Heart right ventricle (tissue), 16 donors: ENCODE results near the gene OR1D5. TPM values are rescaled to one million over a fixed set of nuclear protein-coding genes. Genes with fewer than 3 reads are reported as not detected.

Experiments used
- ATAC-seq, 8 donors: fragments of 200-7000 bp; cut with Tn5 transposase; one replicate each; pipeline ENCODE4 v1.9.1; 2020; ENCODE audit warnings: mild to moderate bottlenecking in 8 of 8, moderate library complexity in 8 of 8, moderate number of reproducible peaks in 1 of 8
- DNase-seq, 2 donors: peaks; one replicate each; pipeline ENCODE4 v3.0.0-alpha.2; 2020
- H3K27ac ChIP-seq, 10 donors: fragments of 200-600 bp; sonication (generic) in 2 of 10; one replicate each; pipeline versions ENCODE4 v1.5.0 to v1.8.0; 2020 to 2022; ENCODE audit warnings: mild to moderate bottlenecking in 3 of 10
- H3K27me3 ChIP-seq, 7 donors: fragments of 200-600 bp; one replicate each; pipeline ENCODE4 v1.8.0; 2021 to 2022; ENCODE audit warnings: mild to moderate bottlenecking in 2 of 7
- H3K36me3 ChIP-seq, 9 donors: fragments of 200-600 bp; sonication (generic) in 1 of 9; one replicate each; pipeline versions ENCODE4 v1.5.0 to v1.8.0; 2020 to 2022; ENCODE audit warnings: mild to moderate bottlenecking in 2 of 9
- H3K4me1 ChIP-seq, 9 donors: fragments of 200-600 bp; sonication (generic) in 1 of 9; one replicate each; pipeline versions ENCODE4 v1.5.0 to v1.8.0; 2020 to 2022; ENCODE audit warnings: mild to moderate bottlenecking in 4 of 9
- H3K4me3 ChIP-seq, 10 donors: fragments of 200-600 bp; sonication (generic) in 2 of 10; one replicate each; pipeline versions ENCODE4 v1.5.0 to v1.8.0; 2020 to 2022; ENCODE audit warnings: mild to moderate bottlenecking in 7 of 10, moderate library complexity in 2 of 10
- H3K9me3 ChIP-seq, 11 donors: fragments of 200-600 bp in 10 of 11; sonication (generic) in 2 of 11; one replicate each; pipeline versions ENCODE4 v1.5.0 to v1.8.0; 2013 to 2022; ENCODE audit warnings: mild to moderate bottlenecking in 2 of 11, control low read depth in 1 of 11, moderate library complexity in 1 of 11
- CTCF ChIP-seq, 9 donors: fragments of 200-600 bp; sonication (generic) in 2 of 9; IDR thresholded peaks; one replicate each; pipeline versions ENCODE4 v1.5.0 to v1.8.0; 2021 to 2022; ENCODE audit warnings: antibody characterized with exemption in 9 of 9, mild to moderate bottlenecking in 5 of 9, moderate library complexity in 1 of 9
- WGBS, 2 donors: extraction: QIAGEN DNeasy Blood & Tissue Kit; methylation state at CpG; one replicate each; pipeline ENCODE4 v1.1.7; 2013; ENCODE audit warnings: inconsistent platforms in 1 of 2; 5-methylcytosine and 5-hydroxymethylcytosine counted together
- intact Hi-C, 10 donors: fragments of 100-400 bp; cut with DNase I; formaldehyde crosslinking; loops; one replicate each; pipeline versions ENCODE4 v1.11.1 to v1.14.2; 2022
- polyA plus RNA-seq, 2 donors: library from polyadenylated mRNA; stranded (reverse); fragments of 200-250 nt; gene quantifications; one replicate each; pipeline ENCODE4 v1.2.3, GENCODE V29; 2013
- total RNA-seq, 10 donors: library from RNA; stranded (reverse); fragmentation: NEBNext Ultra II Directional in 3 of 10; extraction: Animal tissue kit (Norgen Biotek cat#: 25700) in 3 of 10; gene quantifications; one replicate each; pipeline versions ENCODE4 v1.2.1 to v1.2.4, GENCODE V29; 2021 to 2023
- donor health status: Arrhythmogenic right ventricular cardiomyopathy.
- donor health status: ischemic (EF 13 %, LVEDD 7.1; RV severe dilation, severe dysfunction).
- donor health status: healthy with polysubstance abuse.
- donor health status: DM: no; HTN: yes; CAD: no.
- donor health status: DM: no; HTN: no; CAD: no.
- donor health status: ischemic (EF 25% LVEDD 6.9; RV normal size, moderate dysfunction).
- donor health status: ischemic (EF 25% LVEDD 5.7; RV mildly dilated, moderate dysfunction).
- donor health status: healthy.
- donor health status: DM: yes; HTN: yes; CAD: no.
- donor health status: Ischemic cardiomyopathy.
- donor health status: ischemic (EF 35%, LVEDD 5.7; RV mildly dilated, moderate dysfunction).
- donor health status: nonischemic (EF 11% LVEDD 7.7; RV severe dilation, severe dysfunction).
- donor health status: DM: yes; HTN: yes; CAD: no.
- donor health status: PGD.
- donor health status: ischemic (EF 29% LVEDD 5.4; RV normal size, mild dysfunction).
- donor health status: nonischemic (EF 23%, LVEDD 6.1; RV moderate dilation, normal function).

Gene OR1D5
- total and polyA plus RNA-seq, 12 donors, result not detected

- no peak overlapping the region for H3K4me3 ChIP-seq
- H3K4me1 ChIP-seq, result peaks cover 0 to 7% (median 0%) of the 10 kb centered on the region in 9 donors
- H3K27ac ChIP-seq, result no peak overlapping the region
- H3K9me3 ChIP-seq, result peaks cover 0 to 15% (median 4%) of the 10 kb centered on the region in 11 donors
- peaks cover 0 to 5% (median 0%) of the 10 kb centered on the region in 7 donors for H3K27me3 ChIP-seq
- no peak for ATAC-seq
- no peak for DNase-seq
- no peak for TF ChIP-seq CTCF (IDR thresholded peaks at IDR 0.05)
- WGBS, 2 donors, result 48 to 54% methylated on average over 6 of the region's 6 CpGs
- intact Hi-C loops, result loop anchor here in 3 of 10 donors (10.0 kb wide), 1 partner anchor 605 kb away; no protein-coding TSS in a partner anchor
- no peaks in the 10 kb centered on the region for H3K36me3 ChIP-seq
Observed at GRCh38 chr17:3039736-3040135, 23.7 kb downstream of the OR1D5 start.

GRCh38 chr17:3038941-3039340 is 24.5 kb downstream of the OR1D5 start:
- DNase-seq, result no peak
- WGBS, 2 donors, result 46 to 48% methylated on average over 5 of the region's 5 CpGs
- Histone ChIP-seq H3K27ac (no peak overlapping the region), H3K36me3 (no peaks in the 10 kb centered on the region), H3K4me3 (no peak overlapping the region), H3K27me3 (peaks cover 0 to 5% (median 0%) of the 10 kb centered on the region in 7 donors), H3K4me1 (peaks cover 0 to 7% (median 0%) of the 10 kb centered on the region in 9 donors), H3K9me3 (peaks cover 0 to 10% (median 2%) of the 10 kb centered on the region in 11 donors)
- intact Hi-C loops, result no loop called here
- ATAC-seq, result no peak
- no peak for TF ChIP-seq CTCF (IDR thresholded peaks at IDR 0.05)

- Histone ChIP-seq H3K27me3 (peaks cover 0 to 5% (median 0%) of the 10 kb centered on the region in 7 donors), H3K4me1 (peaks cover 0 to 7% (median 0%) of the 10 kb centered on the region in 9 donors), H3K36me3 (peaks cover 0 to 7% (median 0%) of the 10 kb centered on the region in 9 donors), H3K9me3 (no peaks in the 10 kb centered on the region), H3K27ac (no peak overlapping the region), H3K4me3 (no peak overlapping the region)
- ATAC-seq, result no peak
- no peak for DNase-seq
- intact Hi-C loops, result no loop called here
- 76 to 78% methylated on average over 9 of the region's 9 CpGs for WGBS, 2 donors
- no peak for TF ChIP-seq CTCF (IDR thresholded peaks at IDR 0.05)
Observed at GRCh38 chr17:3037259-3037658, 26.1 kb downstream of the OR1D5 start.

- Histone ChIP-seq H3K27ac (no peak overlapping the region), H3K9me3 (no peaks in the 10 kb centered on the region), H3K36me3 (peaks cover 0 to 7% (median 0%) of the 10 kb centered on the region in 9 donors), H3K27me3 (peaks cover 0 to 5% (median 0%) of the 10 kb centered on the region in 7 donors), H3K4me3 (no peak overlapping the region), H3K4me1 (peaks cover 0 to 7% (median 0%) of the 10 kb centered on the region in 9 donors)
- ATAC-seq (no peak), DNase-seq (no peak)
- 85 to 87% methylated on average over 6 of the region's 6 CpGs for WGBS, 2 donors
- intact Hi-C loops, result no loop called here
- TF ChIP-seq CTCF (IDR thresholded peaks at IDR 0.05), result no peak
Observed at GRCh38 chr17:3036800-3037199, 26.6 kb downstream of the OR1D5 start.
